MM.1S (cell line): ENCODE results near the gene RFNG.
"Not testable (repeated sequence)": the region's sequence is repeated elsewhere in the genome, so short reads cannot be mapped to it uniquely, and the experiment has no call there.

ENCODE experiments used
- DNase-seq: peaks from one replicate; pipeline ENCODE4 v3.0.0-alpha.2; 2015
- H2AFZ ChIP-seq: fragments of 300-600 bp; sonication (generic); 2 replicates; pipeline ENCODE4 v1.6.0; 2016; ENCODE audit warnings: antibody characterized with exemption, low read length
- H3F3A ChIP-seq: fragments of 300-600 bp; sonication (generic); 2 replicates; pipeline ENCODE4 v1.6.1; 2016; ENCODE audit warnings: mild to moderate bottlenecking, antibody characterized with exemption, low read length, moderate library complexity, mixed read lengths; ENCODE audit not compliant: insufficient read depth
- H3K27ac ChIP-seq: fragments of 300-600 bp; sonication (generic); 2 replicates; pipeline ENCODE4 v1.5.1; 2016; ENCODE audit warnings: mild to moderate bottlenecking, low read length
- H3K27me3 ChIP-seq: fragments of 300-600 bp; sonication (generic); replicated peaks from 2 replicates; pipeline ENCODE4 v1.6.0; 2016; ENCODE audit warnings: low read length; ENCODE audit not compliant: insufficient read depth
- H3K36me3 ChIP-seq: fragments of 300-600 bp; sonication (generic); replicated peaks from 2 replicates; pipeline ENCODE4 v1.6.1; 2016; ENCODE audit warnings: mild to moderate bottlenecking, low read length, mixed read lengths; ENCODE audit not compliant: insufficient read depth
- H3K4me1 ChIP-seq: fragments of 300-600 bp; sonication (generic); 2 replicates; pipeline ENCODE4 v1.6.1; 2016; ENCODE audit warnings: low read length, mixed read lengths
- H3K4me2 ChIP-seq: fragments of 300-600 bp; sonication (generic); 2 replicates; pipeline ENCODE4 v1.6.0; 2016; ENCODE audit warnings: low read depth, low read length
- H3K4me3 ChIP-seq: fragments of 300-600 bp; sonication (generic); 2 replicates; pipeline ENCODE4 v1.5.1; 2016; ENCODE audit warnings: low read length, mixed read lengths
- H3K79me2 ChIP-seq: fragments of 300-600 bp; sonication (generic); 2 replicates; pipeline ENCODE4 v1.6.1; 2016; ENCODE audit warnings: mixed run types, low read length, mixed read lengths
- H3K9ac ChIP-seq: fragments of 300-600 bp; sonication (generic); 2 replicates; pipeline ENCODE4 v1.6.1; 2016; ENCODE audit warnings: low read length, mixed read lengths
- H3K9me2 ChIP-seq: fragments of 300-600 bp; sonication (generic); replicated peaks from 2 replicates; pipeline ENCODE4 v1.6.1; 2016; ENCODE audit warnings: mild to moderate bottlenecking, low read length, mixed read lengths; ENCODE audit not compliant: insufficient read depth
- H3K9me3 ChIP-seq: fragments of 300-600 bp; sonication (generic); replicated peaks from 2 replicates; pipeline ENCODE4 v1.6.1; 2016; ENCODE audit warnings: mild to moderate bottlenecking, low read length, mixed read lengths; ENCODE audit not compliant: insufficient read depth
- H4K20me1 ChIP-seq: fragments of 300-600 bp; sonication (generic); 2 replicates; pipeline ENCODE4 v1.6.1; 2016; ENCODE audit warnings: mild to moderate bottlenecking, low read length, moderate library complexity, mixed read lengths; ENCODE audit not compliant: insufficient read depth
- CTCF ChIP-seq: fragments of 300-600 bp; sonication (generic); IDR thresholded peaks from 2 replicates; pipeline ENCODE4 v1.5.1; 2016; ENCODE audit warnings: antibody characterized with exemption, low read length, mixed read lengths
- EZH2 ChIP-seq: fragments of 300-600 bp; sonication (generic); optimal IDR thresholded peaks from 2 replicates; pipeline ENCODE3; 2017; ENCODE audit warnings: low read depth, mild to moderate bottlenecking, antibody characterized with exemption, low read length, mixed read lengths
- EZH2phosphoT487 ChIP-seq: fragments of 300-600 bp; sonication (generic); IDR thresholded peaks from 2 replicates; pipeline ENCODE4 v1.6.1; 2018; ENCODE audit warnings: antibody characterized with exemption, low read length

The RFNG gene

GRCh38 chr17:82042649-82043048, 9.0 kb downstream of the RFNG start:
- Histone ChIP-seq H3K36me3 (no peaks in the 10 kb centered on the region; the same call in 1 of the 2 replicates), H3K27ac (no peak overlapping the region), H3K9ac (no peak overlapping the region)

GRCh38 chr17:82041144-82041814, 10.3 kb downstream of the RFNG start:
- no peaks in the 10 kb centered on the region for H3K9me2 ChIP-seq
- no peaks in the 10 kb centered on the region for H4K20me1 ChIP-seq

More at GRCh38 chr17:82042649-82043048, 9.0 kb downstream of the RFNG start:
- no peaks in the 10 kb centered on the region for H4K20me1 ChIP-seq
- no peak overlapping the region for H3K4me3 ChIP-seq
- no peaks in the 10 kb centered on the region for H3K79me2 ChIP-seq
- no peaks in the 10 kb centered on the region for H3F3A ChIP-seq
- DNase-seq: no peak
- H3K9me3 ChIP-seq: no peaks in the 10 kb centered on the region
- H3K4me1 ChIP-seq: 0 out of 2 replicates have a peak, but pooled peaks cover 2% of the 10 kb centered on the region
- no peak overlapping the region for H3K4me2 ChIP-seq
- no peak overlapping the region for H2AFZ ChIP-seq
- TF ChIP-seq EZH2: no peak
- TF ChIP-seq CTCF: no peak
- no peaks in the 10 kb centered on the region for H3K9me2 ChIP-seq
- H3K27me3 ChIP-seq: 0 out of 2 replicates have a peak, but pooled peaks cover 6% of the 10 kb centered on the region

GRCh38 chr17:82039695-82040299, 11.8 kb downstream of the RFNG start:
- Histone ChIP-seq H3K4me2 (no peak overlapping the region), H3K27me3 (0 out of 2 replicates have a peak, but pooled peaks cover 6% of the 10 kb centered on the region), H4K20me1 (no peaks in the 10 kb centered on the region), H3F3A (no peaks in the 10 kb centered on the region), H3K27ac (no peak overlapping the region), H3K79me2 (peaks cover 12% of the 10 kb centered on the region), H3K9me2 (no peaks in the 10 kb centered on the region), H3K4me1 (peaks cover 8% of the 10 kb centered on the region; the same call in 1 of the 2 replicates), H3K9ac (no peak overlapping the region), H3K9me3 (no peaks in the 10 kb centered on the region), H3K4me3 (no peak overlapping the region), H3K36me3 (no peaks in the 10 kb centered on the region), H2AFZ (no peak overlapping the region)
- TF ChIP-seq EZH2 (no peak), EZH2phosphoT487 (no peak), CTCF (no peak)
- DNase-seq: no peak

More at GRCh38 chr17:82041144-82041814, 10.3 kb downstream of the RFNG start:
- TF ChIP-seq EZH2 (no peak), CTCF (no peak), EZH2phosphoT487 (no peak)
- Histone ChIP-seq H3K27me3 (0 out of 2 replicates have a peak, but pooled peaks cover 6% of the 10 kb centered on the region), H3K9me3 (no peaks in the 10 kb centered on the region), H3K27ac (no peak overlapping the region), H3K4me3 (no peak overlapping the region), H3K4me1 (peaks cover 6% of the 10 kb centered on the region; the same call in 1 of the 2 replicates), H2AFZ (no peak overlapping the region), H3K79me2 (peaks cover 8% of the 10 kb centered on the region), H3K4me2 (no peak overlapping the region), H3K36me3 (no peaks in the 10 kb centered on the region), H3K9ac (no peak overlapping the region), H3F3A (no peaks in the 10 kb centered on the region)
- no peak for DNase-seq

- peaks cover 12% of the 10 kb centered on the region for H3K79me2 ChIP-seq
- H2AFZ ChIP-seq, H3K27me3 ChIP-seq, H3K4me3 ChIP-seq, H3K4me2 ChIP-seq, H3K27ac ChIP-seq, H3K9me2 ChIP-seq, H3K36me3 ChIP-seq, H3K9ac ChIP-seq, H3K4me1 ChIP-seq, H4K20me1 ChIP-seq, H3F3A ChIP-seq, DNase-seq, H3K9me3 ChIP-seq: not testable (repeated sequence)
Measured at GRCh38 chr17:82038796-82039409, 12.7 kb downstream of the RFNG start.
